ENCODE data around the gene PLA2R1.

- TF ChIP-seq NFE2L1 (CRISPR knock-in tag; IDR thresholded peaks at IDR 0.05) = no peak
- TF ChIP-seq CTCF (IDR thresholded peaks at IDR 0.05) = no peak
- no peak for TF ChIP-seq IRF2 (CRISPR knock-in tag; IDR thresholded peaks at IDR 0.05; ENCODE audit: borderline replicate concordance, low read depth)
- TF ChIP-seq, protein P1, sequence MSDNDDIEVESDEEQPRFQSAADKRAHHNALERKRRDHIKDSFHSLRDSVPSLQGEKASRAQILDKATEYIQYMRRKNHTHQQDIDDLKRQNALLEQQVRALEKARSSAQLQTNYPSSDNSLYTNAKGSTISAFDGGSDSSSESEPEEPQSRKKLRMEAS (CRISPR knock-in tag; IDR thresholded peaks at IDR 0.05) = no peak
These were observed 56.9 kb downstream of the PLA2R1 start for GRCh38 chr2:160005476-160005875.

Data from WTC11 (cell line).